HG02798 (cell line): ENCODE results near the gene HNRNPC.
"Not testable (repeated sequence)": the region's sequence is repeated elsewhere in the genome, so short reads cannot be mapped to it uniquely, and the experiment has no call there.

Source experiments
- ATAC-seq: cut with Tn5 transposase; IDR thresholded peaks from one replicate; pipeline ENCODE4 v1.9.1; 2021; ENCODE audit warnings: mild to moderate bottlenecking; ENCODE audit not compliant: unreplicated experiment, poor library complexity

The HNRNPC gene

DNA sequence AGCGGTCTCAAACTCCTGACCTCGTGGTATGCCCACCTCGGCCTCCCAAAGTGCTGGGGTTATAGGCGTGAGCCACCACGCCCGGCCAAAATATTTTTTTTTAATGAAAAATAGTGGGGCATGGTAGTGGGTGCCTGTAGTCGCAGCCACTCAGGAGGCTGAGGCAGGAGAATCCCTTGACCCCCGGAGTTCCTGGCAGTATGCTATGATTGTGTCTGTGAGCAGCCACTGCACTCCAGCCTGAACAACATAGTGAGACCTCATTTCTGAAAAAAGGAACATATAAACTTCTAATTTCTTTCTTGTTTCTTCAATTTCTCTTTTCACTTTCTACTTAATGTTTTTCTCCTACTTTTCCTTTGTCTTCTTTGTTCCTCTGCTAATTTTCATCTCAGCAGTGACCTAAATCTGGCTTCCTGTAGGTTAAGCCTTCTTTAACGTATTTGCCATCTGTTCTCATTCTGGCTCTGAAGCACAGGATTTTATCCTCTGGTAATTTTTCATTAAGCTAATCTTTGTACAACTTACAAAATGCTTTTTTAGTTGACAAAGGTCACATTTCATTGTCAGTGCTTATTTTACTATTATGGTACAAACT lies 6.1 kb upstream of the HNRNPC start:
- ATAC-seq = no peak

DNA sequence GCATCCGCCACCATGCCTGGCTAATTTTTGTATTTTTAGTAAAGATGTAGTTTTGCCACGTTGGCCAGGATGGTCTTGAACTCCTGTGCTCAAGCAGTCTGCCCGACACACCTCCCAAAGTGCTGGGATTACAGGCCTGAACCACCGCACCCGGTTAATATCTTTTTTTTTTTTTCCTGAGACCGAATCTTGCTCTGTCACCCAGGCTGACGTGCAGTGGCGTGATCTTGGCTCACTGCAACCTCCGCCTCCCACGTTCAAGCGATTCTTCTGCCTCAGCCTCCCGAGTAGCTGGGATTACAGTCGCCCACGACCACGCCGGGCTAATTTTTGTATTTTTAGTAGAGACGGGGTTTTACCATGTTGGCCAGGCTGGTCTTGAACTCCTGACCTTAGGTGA lies 3.4 kb upstream of the HNRNPC start:
- not testable (repeated sequence) for ATAC-seq

DNA sequence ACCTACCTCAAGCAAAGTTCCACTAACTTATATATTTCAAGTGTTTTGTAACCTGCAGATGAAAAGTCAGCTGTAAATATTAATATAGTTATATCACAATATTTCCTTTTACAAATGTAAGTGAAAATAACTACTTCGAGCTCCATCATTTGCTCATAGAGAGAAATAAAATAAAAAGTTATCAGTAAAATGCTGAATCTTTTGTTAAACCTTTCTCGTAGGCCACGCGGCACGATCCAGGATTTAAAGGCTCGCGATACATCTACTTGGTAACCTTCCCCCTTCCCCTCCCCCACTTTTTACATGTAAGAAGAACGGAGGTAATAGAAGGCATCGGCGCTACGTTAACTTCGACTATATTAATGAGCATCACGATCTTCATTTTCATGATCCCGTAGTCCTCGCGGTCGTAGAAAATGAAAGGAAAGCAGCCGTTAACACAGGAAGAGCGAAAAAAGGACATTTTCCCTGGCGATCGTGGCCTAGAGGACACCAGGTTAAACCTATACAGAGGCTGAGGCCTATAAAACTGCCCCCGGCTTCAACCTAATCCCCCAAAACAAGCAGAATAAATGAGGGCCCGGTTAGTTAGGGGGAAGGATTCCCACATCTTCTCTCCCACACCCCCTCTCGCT lies 508 bp downstream of the HNRNPC start:
- no peak for ATAC-seq

DNA sequence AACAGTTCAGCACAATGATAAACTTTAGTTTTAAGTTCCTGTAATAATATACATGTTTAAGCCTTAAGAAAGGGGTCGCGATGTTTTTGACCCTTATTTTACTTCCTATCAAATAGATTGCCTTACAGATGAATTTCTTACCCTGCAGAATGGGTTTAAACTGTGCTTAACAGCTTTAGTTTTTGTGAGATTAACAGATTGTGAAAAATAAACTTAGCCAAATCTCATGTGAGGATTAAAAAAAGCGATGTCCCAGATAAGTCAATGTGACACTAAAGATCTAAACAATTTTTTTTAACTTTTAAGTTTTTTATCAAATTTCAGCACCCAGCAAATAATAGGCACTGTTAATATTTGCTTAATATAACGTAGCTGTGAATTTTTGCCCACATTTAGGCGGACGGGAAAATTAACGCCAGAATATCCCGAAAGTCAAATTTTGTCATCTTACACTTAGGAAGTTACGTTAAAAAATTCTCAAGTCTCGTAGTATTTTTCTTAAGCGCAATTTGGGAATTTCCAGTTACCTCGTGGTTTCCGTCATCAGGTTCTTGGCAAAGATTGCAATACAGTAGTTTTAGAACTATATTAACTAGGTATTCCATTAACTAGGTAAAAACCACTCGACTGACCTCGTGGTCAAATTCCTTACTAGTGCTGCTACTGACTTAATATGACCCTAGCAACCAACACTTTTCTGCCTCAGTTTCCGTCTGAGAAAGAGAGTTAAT lies 1.2 kb downstream of the HNRNPC start:
- no peak for ATAC-seq

DNA sequence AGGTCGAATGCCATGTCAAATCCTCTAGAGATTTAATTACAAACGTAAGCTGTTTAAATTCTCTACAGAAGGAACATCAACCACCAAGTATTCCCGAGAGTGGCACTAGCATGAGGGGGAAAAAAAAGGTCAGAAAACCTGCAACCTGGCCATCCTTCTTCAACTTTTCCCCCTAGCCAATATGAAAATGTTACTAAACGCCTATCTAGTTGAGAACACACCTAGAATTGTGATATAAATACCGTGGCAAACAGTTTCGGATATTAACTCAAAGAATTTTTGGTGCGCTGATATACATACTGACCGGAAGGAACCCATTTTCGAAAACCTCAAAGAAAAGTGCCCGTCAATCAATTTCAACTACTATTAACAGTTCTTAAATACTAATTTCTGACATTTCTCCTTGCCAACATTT lies 1.8 kb downstream of the HNRNPC start:
- ATAC-seq = no peak

DNA sequence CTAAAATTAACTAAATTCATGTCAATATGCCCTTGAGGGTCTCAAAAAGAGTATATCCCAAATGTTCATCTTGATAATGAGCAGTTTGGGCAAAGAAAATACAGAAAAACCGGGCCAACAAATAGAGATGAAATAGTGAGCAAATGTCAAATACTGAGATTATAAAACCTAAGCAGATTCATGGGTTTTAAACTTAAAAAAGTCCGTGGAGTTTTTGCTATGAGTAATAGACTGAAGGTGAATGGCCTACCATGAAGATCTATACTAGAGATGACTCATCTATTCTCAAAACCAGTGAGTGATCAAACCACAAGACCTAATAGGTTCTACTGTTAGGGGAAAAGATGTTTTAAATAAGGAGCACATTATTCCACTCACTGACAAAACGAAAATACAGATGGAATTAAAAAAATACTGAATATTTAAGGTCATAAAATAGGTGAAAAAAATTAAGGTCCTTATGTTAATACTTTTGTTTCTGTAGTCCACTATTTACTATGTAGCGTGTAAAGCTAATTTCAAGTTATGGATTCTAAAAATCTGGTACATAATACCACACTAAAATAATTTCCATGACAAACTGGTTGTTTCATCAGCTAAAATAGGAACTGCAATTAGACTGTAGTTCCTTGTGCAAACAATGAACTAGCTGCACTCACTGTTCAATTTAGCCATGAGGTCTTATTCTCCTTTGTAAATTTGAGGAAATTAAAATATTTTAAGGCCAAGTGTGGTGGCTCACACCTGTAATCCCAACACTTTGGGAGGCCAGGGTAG lies 5.0 kb downstream of the HNRNPC start:
- peak; percentile 73 for ATAC-seq

DNA sequence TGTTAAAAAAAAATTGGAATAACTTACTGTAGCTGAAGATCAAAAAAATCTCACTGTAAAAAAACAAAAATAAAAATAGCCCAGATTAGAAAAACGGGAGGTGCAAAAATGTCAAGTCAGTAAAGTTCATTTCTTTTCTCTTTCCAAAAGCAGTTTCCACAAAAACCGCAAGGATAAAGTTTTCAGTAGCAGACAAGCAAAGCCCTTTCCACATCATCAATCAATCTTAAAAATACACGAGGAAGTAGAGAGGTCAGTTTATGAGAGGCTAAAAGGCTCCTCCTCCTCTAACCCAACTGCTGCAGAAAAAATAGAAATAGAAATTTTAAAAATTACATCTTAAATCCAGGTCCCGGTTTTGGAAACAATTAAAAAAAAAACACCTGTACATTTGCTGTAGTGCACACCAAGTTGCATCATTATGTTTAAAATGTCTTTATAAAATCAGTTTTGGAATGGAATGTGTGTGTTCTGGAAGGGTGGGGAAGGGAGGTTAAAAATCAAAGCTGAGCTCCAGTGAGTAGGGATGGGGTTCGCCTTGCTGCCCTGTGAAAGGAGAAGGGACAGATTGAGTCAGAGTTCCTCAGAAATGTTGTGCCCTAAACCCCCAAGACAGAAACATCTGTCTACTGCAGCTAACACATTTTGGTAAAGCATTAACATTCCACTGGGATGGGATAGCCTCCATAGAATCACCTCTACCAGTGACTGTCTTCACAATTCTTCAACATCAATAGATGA lies 5.8 kb downstream of the HNRNPC start:
- no peak for ATAC-seq

DNA sequence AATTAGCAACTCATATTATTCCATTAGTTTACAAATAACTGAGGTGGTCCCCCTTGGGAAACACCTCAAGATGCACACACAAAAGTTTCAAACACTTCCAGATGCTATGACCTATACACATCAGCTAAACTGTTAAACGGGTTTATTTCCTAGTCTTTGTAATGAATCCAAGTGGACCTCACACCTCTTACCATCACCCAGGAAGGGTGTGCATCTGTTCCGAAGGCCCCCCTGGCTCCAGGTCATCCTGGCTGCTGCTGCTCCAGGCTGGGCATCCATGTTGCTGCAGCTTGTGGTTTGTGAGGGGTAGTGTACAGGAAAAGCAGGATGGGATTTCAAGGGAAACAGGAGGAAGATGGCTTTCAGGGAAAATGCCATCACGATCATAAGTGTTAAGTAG lies 6.8 kb downstream of the HNRNPC start:
- ATAC-seq = no peak

DNA sequence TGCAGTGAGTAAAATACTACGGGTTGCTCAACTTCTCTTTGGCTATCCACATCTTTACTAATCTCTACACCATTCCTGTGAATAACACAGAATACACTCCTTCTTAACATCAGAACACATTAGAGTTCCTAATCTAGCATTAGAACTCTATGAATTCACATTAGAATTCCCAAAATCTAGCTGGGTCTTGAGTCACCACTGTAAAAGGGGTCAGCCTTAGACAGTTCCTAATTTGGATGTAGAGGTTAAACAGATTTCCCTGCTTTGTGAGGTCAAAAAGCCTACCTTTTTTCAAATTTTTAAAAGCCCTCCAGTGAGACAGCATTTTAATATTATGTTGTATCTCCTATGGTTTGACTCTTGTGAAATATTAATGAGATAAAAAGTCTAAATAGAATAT lies 7.4 kb downstream of the HNRNPC start:
- ATAC-seq = no peak

DNA sequence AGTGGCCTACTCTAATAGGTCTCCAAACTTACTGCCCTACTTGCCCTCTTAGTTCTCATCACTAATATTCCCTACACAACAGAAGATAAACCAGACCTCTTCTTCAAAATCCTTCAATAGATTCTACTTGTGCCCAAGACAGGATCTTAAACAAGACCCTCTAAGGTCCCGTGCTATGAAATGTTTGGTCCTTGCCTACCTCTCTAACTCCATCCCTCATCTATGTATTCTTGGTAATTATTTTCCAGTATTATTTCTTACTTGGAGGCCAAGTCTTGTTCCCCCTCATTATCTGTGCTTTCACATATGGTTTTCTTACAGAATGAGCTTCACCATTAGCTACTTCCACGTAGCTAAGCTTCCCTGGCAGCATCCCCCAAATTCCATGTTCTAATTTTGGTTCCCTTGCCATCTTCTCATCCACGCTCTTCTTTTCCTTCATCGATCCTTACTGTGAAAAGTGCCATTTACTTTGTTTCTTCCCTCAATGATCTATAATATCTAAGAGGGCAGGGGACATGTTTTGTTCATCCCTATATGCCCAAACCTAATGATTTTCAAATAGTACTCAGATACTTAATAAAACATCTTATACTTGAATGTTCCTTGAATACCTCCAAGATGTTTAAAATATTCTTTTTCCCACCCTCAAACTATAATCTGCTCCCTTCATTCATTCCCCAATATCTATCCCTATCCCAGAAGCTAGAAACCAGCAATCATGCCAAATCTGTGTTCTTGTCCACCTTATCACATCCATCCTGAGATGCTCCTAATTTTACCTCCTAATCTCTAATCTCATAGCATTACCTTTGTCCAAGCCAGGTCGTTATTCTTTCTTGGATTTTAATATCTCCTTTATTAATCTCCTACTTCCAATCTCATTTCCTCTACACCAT lies 10.1 kb downstream of the HNRNPC start:
- ATAC-seq = no peak

DNA sequence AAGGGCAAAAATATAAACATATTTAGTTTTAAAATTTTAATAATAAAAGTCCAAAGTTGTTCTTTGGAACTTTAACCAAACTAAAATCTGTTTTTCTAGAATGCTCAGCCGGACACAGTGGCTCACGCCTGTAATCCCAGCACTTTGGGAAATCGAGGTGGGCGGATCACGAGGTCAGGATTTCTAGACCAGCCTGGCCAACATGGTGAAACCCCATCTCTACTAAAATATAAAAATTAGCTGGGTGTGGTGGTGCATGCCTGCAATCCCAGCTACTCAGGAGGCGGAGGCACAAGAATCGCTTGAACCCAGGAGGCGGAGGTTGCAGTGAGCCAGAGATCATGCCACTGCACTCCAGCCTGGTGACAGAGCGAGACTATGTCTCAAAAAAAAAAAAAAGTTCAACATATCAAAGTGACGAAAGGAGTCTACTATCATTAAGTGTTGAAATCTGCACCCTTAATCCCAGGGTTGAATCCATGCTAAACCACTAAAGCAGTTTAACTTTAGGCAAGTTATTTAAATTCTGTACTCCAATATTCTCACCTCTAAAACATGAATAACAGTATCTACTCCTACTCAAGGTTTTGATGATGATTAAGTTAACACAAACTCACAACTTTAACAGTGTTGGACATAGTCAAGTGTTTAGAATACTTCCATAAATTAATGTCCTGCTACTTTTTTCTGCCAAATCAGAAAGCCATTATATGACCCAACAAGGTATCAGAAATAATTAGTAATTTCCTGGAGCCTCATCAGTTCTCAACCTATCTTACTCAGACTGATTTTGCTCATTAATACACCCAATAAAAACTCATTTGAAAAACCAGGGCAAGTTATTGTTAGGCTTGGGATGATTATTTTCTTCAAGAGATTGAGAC lies 11.0 kb downstream of the HNRNPC start:
- ATAC-seq = no peak

DNA sequence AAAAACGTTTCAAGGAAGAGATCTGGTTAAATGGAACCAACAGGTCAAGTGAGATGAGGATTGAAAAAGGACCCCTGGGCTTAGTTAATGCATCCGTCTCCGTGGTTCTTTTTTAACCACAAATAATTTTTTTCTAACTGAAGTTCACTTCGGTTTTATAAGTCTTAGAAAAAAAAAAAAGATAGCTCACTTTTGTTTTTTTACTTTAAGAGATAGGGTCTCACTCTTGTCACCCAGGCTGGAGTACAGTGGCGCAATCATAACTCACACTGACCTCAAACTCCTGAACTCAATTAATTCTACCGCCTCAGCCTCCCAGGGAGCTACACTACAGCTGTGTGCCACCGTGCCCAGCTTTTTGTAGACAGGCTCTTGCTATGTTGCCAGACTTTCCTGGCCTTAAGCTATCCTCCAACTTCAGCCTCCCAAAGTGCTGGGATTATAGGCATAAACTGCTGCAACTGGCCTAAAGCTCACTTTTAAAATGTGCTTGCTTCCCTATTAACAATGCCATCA lies 11.8 kb downstream of the HNRNPC start:
- ATAC-seq = no peak

DNA sequence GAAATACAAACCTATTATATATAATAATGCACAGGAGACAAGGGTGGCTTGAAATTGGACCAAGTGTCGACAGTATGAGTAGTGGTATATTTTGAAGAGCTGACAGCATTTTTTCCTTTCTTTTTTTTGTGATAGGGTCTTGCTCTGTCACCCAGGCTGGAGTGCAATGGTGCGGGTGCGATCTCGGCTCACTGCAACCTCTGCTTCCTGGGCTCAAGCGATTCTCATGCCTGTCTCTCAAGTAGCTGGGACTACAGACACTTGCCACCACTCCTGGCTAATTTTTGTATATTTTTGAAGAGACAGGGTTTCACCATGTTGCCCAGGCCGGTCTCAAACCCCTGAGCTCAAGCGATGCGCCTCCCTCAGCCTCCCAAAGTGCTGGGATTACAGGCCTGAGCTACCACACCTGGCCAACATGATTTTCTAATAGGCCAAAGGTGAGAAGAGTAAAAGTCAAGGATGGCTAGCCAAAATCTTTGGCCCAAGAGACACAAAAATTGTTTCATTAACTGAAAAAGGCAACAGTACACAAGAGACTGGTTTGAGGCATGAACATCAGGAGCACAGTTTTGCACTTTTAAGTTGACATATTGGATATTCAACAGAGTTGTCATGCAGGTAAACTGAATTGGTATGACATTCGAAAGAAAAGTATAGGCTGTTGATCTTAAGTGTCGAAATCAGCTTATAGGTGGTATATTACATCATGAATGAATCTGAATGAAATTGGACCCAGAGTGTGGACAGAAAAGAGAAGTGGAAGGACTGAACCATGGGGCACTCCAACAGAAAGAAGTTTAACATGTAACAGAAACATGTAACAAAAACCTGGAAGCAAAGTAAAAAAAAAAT lies 12.5 kb downstream of the HNRNPC start:
- ATAC-seq = no peak

DNA sequence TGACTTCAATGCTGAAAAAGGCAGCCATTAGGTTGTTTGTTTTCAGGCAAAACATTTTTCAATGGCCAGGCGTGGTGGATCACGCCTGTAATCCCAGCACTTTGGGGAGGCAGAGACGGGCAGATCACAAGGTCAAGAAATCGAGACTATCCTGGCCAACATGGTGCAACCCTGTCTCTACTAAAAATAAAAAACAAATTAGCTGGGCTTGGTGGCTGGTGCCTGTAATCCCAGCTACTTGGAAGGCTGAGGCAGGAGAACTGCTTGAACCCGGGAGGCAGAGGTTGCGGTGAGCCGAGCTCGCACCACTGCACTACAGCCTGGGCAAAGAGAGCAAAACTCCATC lies 13.2 kb downstream of the HNRNPC start:
- ATAC-seq = not testable (repeated sequence)

DNA sequence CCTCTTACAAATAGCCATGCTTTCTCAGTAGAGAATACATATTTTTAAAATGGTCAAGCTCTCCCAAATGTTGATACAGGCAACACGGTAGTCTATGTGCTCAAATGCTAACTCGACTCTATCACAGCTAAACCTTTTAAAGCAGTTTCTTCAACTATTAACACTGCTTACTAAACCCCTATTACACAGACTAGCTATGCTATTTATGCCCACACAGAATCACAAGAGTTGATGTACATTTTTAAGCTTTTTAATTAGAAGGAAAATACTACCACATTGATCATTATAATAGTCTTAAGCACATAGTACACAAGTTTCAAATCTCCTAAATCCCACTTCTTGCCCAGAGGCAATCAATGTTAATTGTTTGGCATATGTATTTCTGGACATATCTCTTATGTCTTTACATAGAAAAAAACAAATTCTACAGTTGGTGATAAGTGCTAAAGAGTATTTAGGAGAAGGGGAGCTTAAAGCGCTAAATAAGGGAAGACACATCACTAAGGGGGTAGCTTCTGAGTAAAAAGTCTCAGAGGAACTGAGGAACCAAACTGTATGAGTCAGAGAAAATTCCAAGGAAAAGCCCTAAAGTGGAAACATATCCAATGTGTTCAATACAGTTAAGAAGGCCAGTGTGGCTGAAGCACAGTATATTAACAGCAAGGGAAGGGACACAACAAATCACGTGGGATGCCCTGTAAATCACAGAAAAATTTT lies 13.7 kb downstream of the HNRNPC start:
- no peak for ATAC-seq

DNA sequence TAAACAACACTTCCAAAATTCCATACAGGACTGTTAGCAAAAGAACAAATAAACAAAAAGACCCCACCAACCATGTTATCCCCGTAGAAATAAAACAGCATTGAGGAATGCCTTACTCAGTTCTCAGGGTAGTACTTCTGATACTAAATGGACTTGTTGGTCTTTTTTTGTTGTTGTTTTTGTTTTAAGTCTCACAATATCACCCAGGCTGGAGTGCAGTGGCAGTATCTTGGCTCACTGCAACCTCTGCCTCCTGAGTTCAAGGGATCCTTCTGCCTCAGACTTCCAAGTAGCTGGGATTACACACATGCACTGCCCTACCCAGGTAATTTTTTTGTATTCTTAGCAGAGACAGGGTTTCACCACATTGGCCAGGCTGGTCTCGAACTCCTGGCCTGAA lies 17.1 kb downstream of the HNRNPC start:
- no peak for ATAC-seq

DNA sequence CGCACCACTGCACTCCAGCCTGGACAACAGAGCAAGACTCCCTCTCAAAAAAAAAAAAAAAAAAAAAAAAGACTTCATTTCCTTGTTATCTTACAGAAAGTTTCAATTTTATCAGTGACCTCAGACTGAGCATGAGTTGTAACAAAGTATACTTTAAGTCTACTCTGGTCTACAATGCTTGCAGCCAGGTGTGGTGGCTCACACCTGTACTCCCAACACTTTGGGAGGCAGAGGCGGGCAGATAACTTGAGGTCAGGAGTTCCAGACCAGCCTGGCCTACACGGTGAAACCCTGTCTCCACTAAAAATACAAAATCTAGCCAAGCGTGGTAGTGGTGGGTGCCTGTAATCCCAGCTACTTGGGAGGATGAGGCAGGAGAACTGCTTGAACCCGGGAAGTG lies 18.0 kb downstream of the HNRNPC start:
- ATAC-seq = no peak
